Keratinocyte (primary cell): Measurements from ENCODE around the gene XCL2.

ENCODE experiments used
- CTCF ChIP-seq, 3 experiments: IDR thresholded peaks in 1 of 3; conservative IDR thresholded peaks in 1 of 3; optimal IDR thresholded peaks in 1 of 3; 2 replicates in 2 of 3; 3 replicates in 1 of 3; pipeline versions ENCODE3 to v1.5.1; 2011; ENCODE audit warnings: low read length in 3 of 3, mild to moderate bottlenecking in 3 of 3, moderate library complexity in 2 of 3, control low read depth in 1 of 3, inconsistent platforms in 1 of 3; ENCODE audit not compliant: insufficient read depth in 2 of 3; ENCODE audit errors: extremely low read depth in 1 of 3
- EZH2 ChIP-seq: IDR thresholded peaks from one replicate; pipeline ENCODE4 v1.6.1; 2012; ENCODE audit warnings: inconsistent platforms, mild to moderate bottlenecking, low read length, moderate library complexity

- no peak for TF ChIP-seq CTCF (optimal IDR thresholded peaks at IDR 0.05 in 1 of 3, IDR thresholded peaks at IDR 0.05 in 1 of 3, conservative IDR thresholded peaks at IDR 0.05 in 1 of 3; ENCODE audit: extremely low read depth in 1 of 3, insufficient read depth in 2 of 3, low read length in 3 of 3)
- no peak for TF ChIP-seq EZH2
These were observed 36.0 kb downstream of the XCL2 start for GRCh38 chr1:168507828-168508227.
